GM12878 (cell line): ENCODE data around the gene CATSPER3. TPM values are rescaled to one million over a fixed set of nuclear protein-coding genes. Genes with fewer than 3 reads are reported as not detected.

Source experiments
- ATAC-seq: fragments of 200-7000 bp; cut with Tn5 transposase; 3 replicates; pipeline ENCODE4 v1.9.1; 2020; ENCODE audit warnings: mild to moderate bottlenecking, moderate library complexity
- BruUV-seq: library from RNA; stranded (reverse); fragments of 400-500 nt; replicated peaks from 2 replicates; lab custom pipeline; 2021; lab: Mats Ljungman, UMichigan
- CTCF ChIA-PET: fragments of 300-600 bp; sonication (Branson Sonifier 250); formaldehyde crosslinking; extraction: SDS; loops from one replicate; lab custom pipeline; 2021; ENCODE audit warnings: inconsistent platforms; lab: Yijun Ruan, JAX
- POLR2A ChIA-PET: fragments of 350-600 bp; formaldehyde crosslinking; extraction: SDS; loops from one replicate; lab custom pipeline; 2021; ENCODE audit warnings: inconsistent platforms; lab: Charles Lee
- RAD21 ChIA-PET: fragments of 300-600 bp; sonication (Branson Sonifier 250); formaldehyde crosslinking; loops from one replicate; lab custom pipeline; 2023; ENCODE audit warnings: antibody characterized with exemption; ENCODE audit not compliant: unreplicated experiment; lab: Charles Lee
- SMC1A ChIA-PET: fragments of 300-600 bp; sonication (Branson Sonifier 250); formaldehyde crosslinking; loops from one replicate; lab custom pipeline; 2023; ENCODE audit not compliant: unreplicated experiment, uncharacterized antibody; lab: Charles Lee
- DNase-seq: peaks from one replicate; pipeline ENCODE4 v3.0.0-alpha.2; 2011; ENCODE audit warnings: low read depth, low spot score
- FAIRE-seq: peaks from 3 replicates; lab custom pipeline; 2011; peaks lifted over from hg19 to GRCh38; lab: Jason Lieb, UNC
- H2AFZ ChIP-seq: 2 replicates; pipeline ENCODE4 v1.6.0; 2011; ENCODE audit warnings: low read depth, low read length, control low read depth; ENCODE audit not compliant: control insufficient read depth
- H3K27ac ChIP-seq: 2 replicates; pipeline ENCODE4 v1.5.1; 2011; ENCODE audit warnings: control low read depth; ENCODE audit not compliant: control insufficient read depth, insufficient read depth
- H3K27me3 ChIP-seq, 2 experiments: replicated peaks in 1 of 2; 2 replicates each; pipeline versions ENCODE4 v1.6.0 to v1.6.1; 2011; ENCODE audit warnings: low read length in 1 of 2; ENCODE audit not compliant: control insufficient read depth in 2 of 2, insufficient read depth in 2 of 2
- H3K36me3 ChIP-seq, 2 experiments: 2 replicates each; pipeline ENCODE4 v1.5.1; 2011; ENCODE audit warnings: low read length in 1 of 2; ENCODE audit not compliant: control insufficient read depth in 2 of 2, insufficient read depth in 2 of 2
- H3K4me1 ChIP-seq: 2 replicates; pipeline ENCODE4 v1.6.1; 2011; ENCODE audit warnings: mild to moderate bottlenecking, low read length, moderate library complexity, mixed read lengths; ENCODE audit not compliant: control insufficient read depth, insufficient read depth
- H3K4me2 ChIP-seq: 2 replicates; pipeline ENCODE4 v1.6.0; 2011; ENCODE audit warnings: control low read depth; ENCODE audit not compliant: control insufficient read depth, insufficient read depth
- H3K4me3 ChIP-seq: fragments of 200-600 bp; sonication (generic); 2 replicates; pipeline ENCODE4 v1.5.1; 2016
- H3K79me2 ChIP-seq: 2 replicates; pipeline ENCODE4 v1.6.0; 2011; ENCODE audit warnings: low read length; ENCODE audit not compliant: control insufficient read depth, insufficient read depth
- H3K9ac ChIP-seq: 2 replicates; pipeline ENCODE4 v1.8.0; 2011; ENCODE audit warnings: low read length, control low read depth, mixed read lengths; ENCODE audit not compliant: control insufficient read depth, insufficient read depth
- H3K9me3 ChIP-seq: replicated peaks from 3 replicates; pipeline ENCODE4 v1.5.1; 2011; ENCODE audit warnings: mild to moderate bottlenecking, low read length; ENCODE audit not compliant: control insufficient read depth, insufficient read depth
- H4K20me1 ChIP-seq: 2 replicates; pipeline ENCODE4 v1.6.0; 2011; ENCODE audit not compliant: control insufficient read depth, insufficient read depth
- CHD1 ChIP-seq: IDR thresholded peaks from 2 replicates; pipeline ENCODE4 v1.6.1; 2012; ENCODE audit warnings: low read depth, low read length, improper control_type of control experiment
- CREB1 ChIP-seq: IDR thresholded peaks from 2 replicates; pipeline ENCODE4 v1.6.1; 2012; ENCODE audit warnings: low read depth, mild to moderate bottlenecking, inconsistent platforms
- EGR1 ChIP-seq, 2 experiments: IDR thresholded peaks; 1 replicate in 1 of 2; 2 replicates in 1 of 2; pipeline ENCODE4 v1.6.1; 2011 to 2012; ENCODE audit warnings: low read depth in 2 of 2, low read length in 2 of 2, borderline replicate concordance in 1 of 2, mild to moderate bottlenecking in 1 of 2, moderate library complexity in 1 of 2
- EZH2 ChIP-seq: IDR thresholded peaks from 2 replicates; pipeline ENCODE4 v1.6.1; 2012; ENCODE audit warnings: low read depth, mild to moderate bottlenecking, control low read depth, inconsistent platforms, low read length, borderline replicate concordance; ENCODE audit not compliant: control insufficient read depth
- IKZF2 ChIP-seq, 2 experiments: fragments of 450-650 bp; IDR thresholded peaks; 2 replicates each; pipeline ENCODE4 v1.6.1; 2017; ENCODE audit warnings: mild to moderate bottlenecking in 2 of 2, moderate library complexity in 2 of 2
- MTA2 ChIP-seq: fragments of 450-650 bp; IDR thresholded peaks from 2 replicates; pipeline ENCODE4 v1.6.1; 2016; ENCODE audit warnings: low read depth, mild to moderate bottlenecking, moderate library complexity
- MXI1 ChIP-seq: fragments of 150-350 bp; IDR thresholded peaks from 2 replicates; pipeline ENCODE4 v1.6.1; 2011; ENCODE audit warnings: low read depth, mild to moderate bottlenecking, inconsistent platforms, low read length, improper control_type of control experiment
- POU2F2 ChIP-seq: IDR thresholded peaks from 3 replicates; pipeline ENCODE4 v1.6.1; 2011; ENCODE audit warnings: low read depth, mild to moderate bottlenecking, low read length, borderline replicate concordance
- SREBF2 ChIP-seq: IDR thresholded peaks from 2 replicates; pipeline ENCODE4 v1.6.1; 2012; ENCODE audit warnings: mild to moderate bottlenecking, low read length
- ZNF217 ChIP-seq: fragments of 450-650 bp; IDR thresholded peaks from 2 replicates; pipeline ENCODE4 v1.6.1; 2017; ENCODE audit warnings: antibody characterized with exemption, mild to moderate bottlenecking
- WGBS: methylation state at CpG from one replicate; pipeline ENCODE4 v1.1.6; 2016; ENCODE audit warnings: low lambda C conversion rate; ENCODE audit not compliant: insufficient replicate concordance, insufficient coverage; ENCODE audit errors: missing lambda C conversion rate; 5-methylcytosine and 5-hydroxymethylcytosine counted together
- in situ Hi-C: fragments of 300-500 bp; cut with MboI; formaldehyde crosslinking; loops from 9 replicates; pipeline ENCODE4 v1.14.3; 2018; ENCODE audit warnings: mixed read lengths
- intact Hi-C: fragments of 100-400 bp; cut with micrococcal nuclease; formaldehyde crosslinking; loops from one replicate; pipeline ENCODE4 v1.14.2; 2022; ENCODE audit not compliant: unreplicated experiment
- polyA plus RNA-seq, 11 experiments: library from polyadenylated mRNA; depleted of rRNA in 4 of 11; unstranded in 6 of 11; stranded (reverse) in 5 of 11; fragments of >200 nt; fragmentation: Nextera tagmentation in 4 of 11; fragmentation: Illumina TruSeq in 1 of 11; extraction: Ambion mirVana in 4 of 11; extraction: Trizol in 1 of 11; gene quantifications; 1 replicate in 1 of 11; 2 replicates in 10 of 11; pipeline versions ENCODE4 v1.2.1 to v1.2.3, GENCODE V29; 2011 to 2016; ENCODE audit warnings: inconsistent platforms in 2 of 11, missing spikeins in 2 of 11, low read depth in 1 of 11
- total RNA-seq, 4 experiments: library from RNA; depleted of rRNA in 3 of 4; stranded (reverse); fragments of >200 nt in 3 of 4; fragmentation: Illumina TruSeq in 1 of 4; extraction: Trizol in 1 of 4; gene quantifications; 2 replicates each; pipeline versions ENCODE4 v1.2.1 to v1.2.3, GENCODE V29; 2013 to 2021
- TF ChIP-seq, protein P1 (sequence below): fragments of 450-650 bp; IDR thresholded peaks from 2 replicates; pipeline ENCODE4 v1.6.1; 2016; ENCODE audit warnings: mild to moderate bottlenecking, moderate library complexity, borderline replicate concordance

CATSPER3 gene
- total and polyA plus RNA-seq, 10 of the 15 experiments (the other 5 are each of a cell fraction or from before 2014, with no cell fraction given), result 0.06 to 0.38 (median 0.13) TPM; not detected in 4

DNA sequence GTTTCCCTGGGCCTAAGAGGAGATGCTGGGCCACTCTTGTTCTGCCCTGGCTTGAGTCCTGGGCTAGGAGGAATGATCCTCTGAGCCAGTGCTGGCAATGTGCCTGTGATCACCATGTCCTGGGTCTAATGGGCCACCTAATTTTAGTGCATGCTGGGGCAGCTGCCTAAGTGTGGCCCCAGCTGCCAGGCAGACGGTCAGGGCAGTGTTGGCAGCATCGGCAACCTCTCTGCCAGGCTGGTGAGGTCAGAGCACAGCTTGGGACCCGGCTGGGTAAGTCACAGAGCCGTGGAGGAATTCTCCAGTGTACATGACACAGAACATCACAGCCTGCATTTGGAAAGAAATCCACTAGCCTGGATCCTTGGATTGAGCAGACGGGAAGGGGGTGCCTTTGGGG, 87.7 kb downstream of the CATSPER3 start:
- RAD21 ChIA-PET, result no interaction called here
- Histone ChIP-seq H3K27ac (no peak overlapping the region), H3K36me3 (no peaks in the 10 kb centered on the region), H3K4me1 (peaks cover 14% of the 10 kb centered on the region), H4K20me1 (no peaks in the 10 kb centered on the region), H3K27me3 (peaks cover 0 to 7% of the 10 kb centered on the region in 2 experiments; a peak in 3 of 4 replicates), H3K4me3 (no peak overlapping the region), H3K79me2 (no peaks in the 10 kb centered on the region), H3K4me2 (no peak overlapping the region), H3K9me3 (no peaks in the 10 kb centered on the region), H3K9ac (no peak overlapping the region), H2AFZ (no peak overlapping the region)
- intact Hi-C loops (no loop called here), in situ Hi-C loops (no loop called here)
- POLR2A ChIA-PET, result interaction anchor here (0.6 kb wide), 1 partner anchor 80 kb away, joined by 5 read pairs; no protein-coding TSS in a partner anchor
- FAIRE-seq (no peak), ATAC-seq (no peak), DNase-seq (no peak)
- no TSS peak for BruUV-seq
- SMC1A ChIA-PET, result no interaction called here
- CTCF ChIA-PET, result no interaction called here
- 43% methylated on average over 5 of the region's 5 CpGs for WGBS
- no peak for TF ChIP-seq EZH2
- no peak for TF ChIP-seq CREB1
- no peak for TF ChIP-seq IKZF2 (IDR thresholded peaks at IDR 0.05)
- TF ChIP-seq SREBF2, result no peak
- TF ChIP-seq ZNF217, result no peak

- ATAC-seq (no peak), FAIRE-seq (peak; percentile 54), DNase-seq (no peak)
- H3K36me3 ChIP-seq, result no peaks in the 10 kb centered on the region
- intact Hi-C loops (no loop called here), in situ Hi-C loops (no loop called here)
- no peaks in the 10 kb centered on the region for H3K9me3 ChIP-seq
- no peaks in the 10 kb centered on the region for H3K79me2 ChIP-seq
- H2AFZ ChIP-seq, result no peak overlapping the region
- RAD21 ChIA-PET, result no interaction called here
- no peaks in the 10 kb centered on the region for H4K20me1 ChIP-seq
- SMC1A ChIA-PET, result no interaction called here
- whole genome bisulfite sequencing, result 62% methylated on average over 8 of the region's 8 CpGs
- H3K27ac ChIP-seq, result no peak overlapping the region
- peaks cover 14% of the 10 kb centered on the region for H3K4me1 ChIP-seq
- no peak overlapping the region for H3K4me2 ChIP-seq
- no peak overlapping the region for H3K4me3 ChIP-seq
- no TSS peak for BruUV-seq
- TF ChIP-seq MXI1, result no peak
- TF ChIP-seq CHD1, result no peak
- TF ChIP-seq EGR1 (IDR thresholded peaks at IDR 0.05; ENCODE audit: borderline replicate concordance in 1 of 2, low read depth in 2 of 2, low read length in 2 of 2), result no peak
- no peak for TF ChIP-seq POU2F2
- no peak for TF ChIP-seq MTA2
- TF ChIP-seq, protein P1, sequence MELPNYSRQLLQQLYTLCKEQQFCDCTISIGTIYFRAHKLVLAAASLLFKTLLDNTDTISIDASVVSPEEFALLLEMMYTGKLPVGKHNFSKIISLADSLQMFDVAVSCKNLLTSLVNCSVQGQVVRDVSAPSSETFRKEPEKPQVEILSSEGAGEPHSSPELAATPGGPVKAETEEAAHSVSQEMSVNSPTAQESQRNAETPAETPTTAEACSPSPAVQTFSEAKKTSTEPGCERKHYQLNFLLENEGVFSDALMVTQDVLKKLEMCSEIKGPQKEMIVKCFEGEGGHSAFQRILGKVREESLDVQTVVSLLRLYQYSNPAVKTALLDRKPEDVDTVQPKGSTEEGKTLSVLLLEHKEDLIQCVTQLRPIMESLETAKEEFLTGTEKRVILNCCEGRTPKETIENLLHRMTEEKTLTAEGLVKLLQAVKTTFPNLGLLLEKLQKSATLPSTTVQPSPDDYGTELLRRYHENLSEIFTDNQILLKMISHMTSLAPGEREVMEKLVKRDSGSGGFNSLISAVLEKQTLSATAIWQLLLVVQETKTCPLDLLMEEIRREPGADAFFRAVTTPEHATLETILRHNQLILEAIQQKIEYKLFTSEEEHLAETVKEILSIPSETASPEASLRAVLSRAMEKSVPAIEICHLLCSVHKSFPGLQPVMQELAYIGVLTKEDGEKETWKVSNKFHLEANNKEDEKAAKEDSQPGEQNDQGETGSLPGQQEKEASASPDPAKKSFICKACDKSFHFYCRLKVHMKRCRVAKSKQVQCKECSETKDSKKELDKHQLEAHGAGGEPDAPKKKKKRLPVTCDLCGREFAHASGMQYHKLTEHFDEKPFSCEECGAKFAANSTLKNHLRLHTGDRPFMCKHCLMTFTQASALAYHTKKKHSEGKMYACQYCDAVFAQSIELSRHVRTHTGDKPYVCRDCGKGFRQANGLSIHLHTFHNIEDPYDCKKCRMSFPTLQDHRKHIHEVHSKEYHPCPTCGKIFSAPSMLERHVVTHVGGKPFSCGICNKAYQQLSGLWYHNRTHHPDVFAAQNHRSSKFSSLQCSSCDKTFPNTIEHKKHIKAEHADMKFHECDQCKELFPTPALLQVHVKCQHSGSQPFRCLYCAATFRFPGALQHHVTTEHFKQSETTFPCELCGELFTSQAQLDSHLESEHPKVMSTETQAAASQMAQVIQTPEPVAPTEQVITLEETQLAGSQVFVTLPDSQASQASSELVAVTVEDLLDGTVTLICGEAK, result no peak
- peaks cover 0 to 3% of the 10 kb centered on the region in 2 experiments; a peak in 2 of 4 replicates for H3K27me3 ChIP-seq
- no peak overlapping the region for H3K9ac ChIP-seq
- CTCF ChIA-PET, result no interaction called here
- POLR2A ChIA-PET, result no interaction called here
Measured at GRCh38 chr5:135056316-135057030, 88.8 kb downstream of the CATSPER3 start.
